Fibroblast of peridontal ligament (primary cell): ENCODE results near the gene GJB6.
A peak's percentile ranks its signal among the peaks of the same experiment; 100 is the strongest.

ENCODE experiments used
- DNase-seq: peaks from one replicate; pipeline ENCODE4 v3.0.0-alpha.2; 2010; ENCODE audit errors: extremely low read depth

GJB6 gene

DNA sequence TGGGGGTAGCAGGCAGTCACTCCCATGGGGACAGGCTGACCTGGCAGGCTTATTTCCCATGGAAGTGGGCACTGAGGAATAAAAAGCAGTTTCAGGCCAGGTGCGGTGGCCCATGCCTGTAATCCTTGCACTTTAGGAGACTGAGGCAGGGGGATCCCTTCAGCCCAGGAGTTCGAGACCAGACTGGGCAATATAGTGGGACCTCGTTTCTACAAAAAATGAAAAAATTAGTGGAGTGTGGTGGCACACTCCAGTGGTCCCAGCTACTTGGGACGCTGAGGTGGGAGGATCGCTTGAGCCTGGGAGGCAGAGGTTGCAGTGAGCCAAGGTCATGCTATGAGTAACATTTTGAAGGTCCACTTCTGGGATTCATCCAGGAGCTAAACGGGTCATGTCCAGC lies 45.3 kb downstream of the GJB6 start:
- DNase-seq: no peak

DNA sequence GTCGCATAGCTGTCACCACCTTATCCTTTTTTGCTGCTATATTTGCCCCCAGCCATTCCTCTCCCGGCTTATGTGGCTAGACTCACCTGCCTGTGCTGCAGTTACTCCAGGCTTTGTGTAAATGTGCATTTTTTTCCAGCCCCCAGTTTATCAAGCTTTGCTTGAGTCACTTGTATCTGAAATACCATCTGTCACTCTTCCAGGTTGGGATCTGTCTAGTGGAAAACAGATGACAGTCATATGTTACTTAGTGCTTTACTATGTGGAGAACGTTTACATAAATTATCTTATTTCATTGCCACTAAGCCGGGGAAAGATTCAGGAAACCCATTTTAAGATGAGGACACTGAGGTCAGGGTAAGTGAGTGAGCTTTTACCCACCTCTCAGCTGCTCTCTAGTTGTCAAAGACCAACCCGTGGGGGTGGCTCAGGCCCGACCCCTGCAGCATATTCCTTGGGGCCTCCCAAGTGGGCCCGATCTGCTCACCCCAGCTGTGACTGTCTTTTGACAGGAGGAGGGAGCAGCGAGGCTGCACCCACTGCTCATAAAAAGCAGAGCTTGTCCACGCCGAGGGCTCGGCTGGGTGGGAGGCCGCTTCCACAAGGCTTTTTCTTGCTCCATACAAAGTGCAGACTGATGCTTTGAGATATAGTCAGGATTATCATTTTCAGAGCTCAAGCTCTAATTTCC lies 46.6 kb downstream of the GJB6 start:
- DNase-seq: no peak

DNA sequence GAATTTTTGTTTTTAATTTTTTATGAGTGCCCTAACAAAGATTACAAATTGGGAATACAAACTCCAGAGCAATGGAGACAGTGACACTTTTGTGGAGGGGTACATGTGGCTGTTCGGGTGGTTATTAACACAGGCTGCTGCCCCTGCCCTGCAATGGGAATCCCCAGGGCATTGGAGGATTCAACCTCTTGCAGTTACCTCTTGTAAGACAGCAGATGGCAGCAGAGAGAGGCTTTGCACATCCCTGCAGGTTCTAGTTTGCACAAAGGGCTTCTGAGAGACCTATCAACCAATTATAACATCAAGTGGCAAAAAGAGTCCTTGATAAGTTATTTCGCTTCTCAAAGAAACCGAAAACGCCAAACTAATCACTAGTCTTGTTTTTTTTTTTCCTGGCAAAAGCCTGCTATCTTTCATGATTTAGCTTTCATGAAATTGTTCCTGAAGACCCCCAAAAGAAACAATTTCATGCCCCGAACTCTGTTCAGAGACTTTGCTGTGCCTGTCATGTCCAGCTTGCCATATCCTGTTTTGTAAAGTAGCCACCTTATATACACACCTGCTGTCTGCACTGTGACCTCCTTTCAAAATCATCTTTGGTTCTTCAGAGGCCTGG lies 49.8 kb downstream of the GJB6 start:
- peak; percentile 79 for DNase-seq

DNA sequence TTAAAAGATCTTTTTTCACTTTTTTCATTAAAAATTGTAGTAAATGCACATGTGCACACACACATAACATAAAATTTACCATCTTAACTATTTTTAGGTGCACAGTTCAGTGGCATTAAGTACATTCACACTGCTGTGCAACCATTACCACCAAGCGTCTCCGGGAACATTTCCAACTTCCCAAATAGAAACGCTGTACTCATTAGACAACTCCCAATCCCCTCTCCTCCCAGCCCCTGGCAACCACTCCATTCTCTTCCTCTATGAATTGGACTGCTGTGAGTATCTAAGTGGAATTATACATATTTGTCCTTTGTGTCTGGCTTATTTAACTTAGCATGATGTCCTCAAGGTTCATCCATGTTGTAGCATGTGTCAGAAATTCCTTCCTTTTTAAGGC lies 50.9 kb downstream of the GJB6 start:
- DNase-seq: no peak

DNA sequence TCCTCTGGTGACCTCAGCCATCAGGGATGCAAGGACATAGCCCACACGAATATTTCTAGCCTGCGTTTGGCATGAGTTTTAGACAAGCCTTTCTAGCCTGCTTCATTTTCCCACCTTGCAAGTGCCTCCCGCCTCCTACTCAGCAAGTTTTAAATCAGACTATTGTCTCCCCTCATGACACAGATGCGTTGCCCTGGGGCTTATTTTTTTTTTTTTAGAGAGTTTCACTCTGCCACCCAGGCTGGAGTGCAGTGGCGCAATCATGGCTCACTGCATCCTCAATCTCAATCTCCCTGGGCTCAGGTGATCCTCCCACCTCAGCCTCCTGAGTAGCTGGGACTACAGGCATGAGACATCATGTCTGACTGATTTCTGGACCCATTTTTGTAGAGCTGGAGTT lies 54.0 kb downstream of the GJB6 start:
- DNase-seq: no peak

DNA sequence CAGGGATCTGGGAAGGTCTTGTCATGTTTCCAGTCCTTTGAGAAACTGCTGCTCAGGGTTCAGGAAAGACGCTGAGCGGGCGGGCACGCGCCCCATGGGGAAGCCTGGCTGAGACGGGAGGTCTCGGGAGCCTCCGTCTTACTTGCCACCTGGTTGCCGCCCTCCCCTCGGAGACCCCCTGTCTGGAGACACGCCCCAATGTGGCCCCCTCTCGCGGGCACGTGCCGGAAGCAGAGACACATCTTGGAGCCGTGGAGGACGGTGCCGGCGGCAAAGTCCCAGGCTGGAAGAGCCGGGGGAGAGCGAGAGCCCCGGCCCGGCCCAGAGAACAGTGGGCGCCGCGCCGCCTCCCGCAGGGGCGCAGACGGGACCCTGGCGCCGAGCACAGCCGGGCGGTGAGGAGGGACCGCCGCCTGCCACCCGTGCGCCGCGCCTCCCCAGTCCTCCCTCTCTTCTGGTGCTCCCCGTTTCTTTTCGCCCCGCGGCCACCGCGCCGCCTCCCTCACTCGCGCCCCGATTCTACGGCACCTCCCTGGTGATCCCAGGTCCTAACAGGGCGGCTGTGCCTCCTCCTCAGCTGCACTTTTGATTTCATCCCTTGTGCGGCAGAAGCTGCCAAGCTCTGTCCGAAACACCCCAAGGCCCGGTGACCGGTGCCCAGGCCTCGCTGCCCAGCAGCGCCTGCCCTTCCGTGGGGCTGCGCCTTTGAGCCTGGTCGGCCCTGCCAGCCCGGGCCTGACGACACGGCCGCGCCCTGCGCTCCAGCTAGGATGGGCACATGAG lies 54.9 kb downstream of the GJB6 start:
- DNase-seq: no peak

DNA sequence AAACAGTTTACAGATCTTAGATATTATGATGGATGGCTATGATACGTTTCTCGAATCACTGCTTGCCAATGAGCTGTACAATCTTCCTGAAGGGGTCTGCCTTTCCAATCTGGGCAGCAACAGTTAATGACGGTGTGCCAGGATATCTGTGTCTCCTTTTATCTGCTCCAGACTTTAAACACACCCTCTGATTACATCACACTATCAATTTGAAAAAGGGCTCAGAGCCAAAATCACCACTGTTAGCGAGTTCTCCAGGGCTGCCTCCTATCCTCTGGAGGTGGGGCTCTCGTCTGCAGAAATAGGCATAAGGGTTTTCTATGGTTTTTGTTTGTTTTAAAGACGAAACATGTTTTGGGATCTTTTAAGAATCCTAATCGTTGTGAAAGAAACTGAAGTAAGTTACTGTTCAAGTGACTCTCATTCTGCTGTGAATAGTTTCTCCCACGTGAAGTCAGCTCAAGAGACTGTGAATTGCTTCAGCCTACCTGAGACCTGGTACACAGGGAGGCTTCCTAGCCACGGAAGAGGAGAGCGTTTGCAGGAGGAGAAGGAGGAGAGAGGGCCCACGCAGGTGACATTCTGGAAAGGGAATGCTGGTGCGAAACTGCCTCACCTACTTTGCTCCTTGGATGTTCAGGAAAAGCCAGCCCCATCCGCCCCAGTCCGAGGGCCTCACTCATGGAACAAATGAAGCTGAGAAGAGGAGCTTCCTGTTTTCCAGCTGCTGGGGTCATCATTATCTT lies 56.0 kb downstream of the GJB6 start:
- DNase-seq: no peak

DNA sequence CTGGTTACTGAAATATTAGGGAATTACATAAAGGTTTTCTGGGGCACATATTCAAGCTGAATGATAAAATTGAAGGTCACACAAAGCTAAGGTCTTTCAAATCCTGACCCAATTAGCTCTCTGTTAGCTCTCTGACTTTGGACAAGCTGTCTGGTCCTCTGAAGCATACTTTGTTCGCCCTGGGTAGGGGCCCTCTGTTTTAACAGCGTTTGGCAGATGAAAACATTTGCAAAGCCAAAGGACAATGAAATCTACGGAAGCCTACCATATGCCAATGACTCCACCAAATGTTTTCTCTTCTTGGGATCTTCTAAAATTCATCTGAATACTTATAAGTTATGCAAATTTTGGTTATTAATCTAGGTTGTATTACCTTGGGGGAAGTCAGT lies 56.7 kb downstream of the GJB6 start:
- DNase-seq: no peak

DNA sequence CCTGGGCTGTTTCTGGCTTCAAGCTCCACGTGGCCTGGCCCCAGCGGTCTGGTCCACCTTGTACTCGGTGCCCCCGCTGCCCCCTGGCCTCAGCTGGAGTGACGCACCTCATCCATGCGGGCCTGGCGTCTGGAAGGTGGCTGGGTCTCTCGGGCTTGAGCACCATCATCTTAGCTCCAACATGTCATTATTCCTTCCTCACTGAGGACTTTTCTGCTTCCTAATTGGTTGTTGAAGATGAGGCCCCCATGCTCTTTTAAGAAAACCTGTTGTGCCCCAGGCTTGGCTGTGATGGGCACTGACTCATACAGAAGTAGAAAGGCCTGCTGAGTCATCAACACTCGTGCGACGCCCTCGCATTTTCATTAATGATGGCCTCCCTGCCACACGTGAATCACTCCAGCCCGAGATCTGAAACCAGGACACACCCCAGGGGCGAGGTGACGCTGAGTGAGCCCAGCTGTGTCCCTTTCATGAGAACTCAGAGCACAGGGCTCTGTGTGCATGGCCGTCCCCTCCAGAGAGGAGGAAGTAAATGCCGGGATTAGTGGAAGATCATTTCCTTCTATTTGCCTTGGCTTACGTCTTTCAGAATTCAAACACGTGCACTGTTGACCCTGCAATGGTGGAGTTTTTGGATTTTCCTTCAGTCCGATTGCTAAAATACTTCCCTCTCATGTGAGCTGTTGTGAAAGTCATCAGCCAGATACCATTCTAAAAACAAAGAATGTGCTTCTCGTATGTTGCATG lies 57.3 kb downstream of the GJB6 start:
- peak; percentile 62 for DNase-seq

DNA sequence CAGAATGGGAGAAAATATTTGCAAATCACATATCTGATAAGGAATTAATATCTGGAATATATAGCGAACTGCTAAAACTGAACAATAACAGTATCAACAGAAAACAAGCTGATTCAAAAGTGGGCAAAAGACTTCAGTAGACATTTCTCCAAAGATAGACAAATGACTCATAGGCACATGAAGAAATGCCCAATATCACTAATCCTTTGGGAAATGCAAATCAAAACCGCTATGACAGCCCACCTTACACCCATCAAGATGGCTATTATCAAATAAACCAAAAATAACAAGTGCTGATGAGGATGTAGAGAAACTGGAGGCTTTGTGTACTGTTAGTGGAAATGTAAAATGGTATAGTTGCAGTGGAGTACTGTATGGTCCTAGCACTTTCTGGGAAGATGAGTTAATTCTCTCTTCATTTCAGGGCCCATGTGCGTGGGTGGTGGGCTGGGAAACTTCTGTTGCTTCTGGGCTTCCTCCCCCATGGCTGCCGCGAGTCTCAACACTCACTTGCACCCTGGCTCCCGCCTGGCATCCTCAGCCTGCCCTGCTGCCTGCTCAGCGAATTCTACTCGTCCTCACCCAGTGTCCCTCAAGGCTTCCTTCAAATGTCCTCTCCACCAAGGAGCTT lies 58.9 kb downstream of the GJB6 start:
- DNase-seq: no peak
